Amniotic epithelial cell (primary cell): ENCODE results near the gene ANO8.
A peak's percentile ranks its signal among the peaks of the same experiment; 100 is the strongest.

Source experiments
- DNase-seq: peaks from one replicate; pipeline ENCODE4 v3.0.0-alpha.2; 2010; ENCODE audit warnings: low read depth

Gene ANO8

DNA sequence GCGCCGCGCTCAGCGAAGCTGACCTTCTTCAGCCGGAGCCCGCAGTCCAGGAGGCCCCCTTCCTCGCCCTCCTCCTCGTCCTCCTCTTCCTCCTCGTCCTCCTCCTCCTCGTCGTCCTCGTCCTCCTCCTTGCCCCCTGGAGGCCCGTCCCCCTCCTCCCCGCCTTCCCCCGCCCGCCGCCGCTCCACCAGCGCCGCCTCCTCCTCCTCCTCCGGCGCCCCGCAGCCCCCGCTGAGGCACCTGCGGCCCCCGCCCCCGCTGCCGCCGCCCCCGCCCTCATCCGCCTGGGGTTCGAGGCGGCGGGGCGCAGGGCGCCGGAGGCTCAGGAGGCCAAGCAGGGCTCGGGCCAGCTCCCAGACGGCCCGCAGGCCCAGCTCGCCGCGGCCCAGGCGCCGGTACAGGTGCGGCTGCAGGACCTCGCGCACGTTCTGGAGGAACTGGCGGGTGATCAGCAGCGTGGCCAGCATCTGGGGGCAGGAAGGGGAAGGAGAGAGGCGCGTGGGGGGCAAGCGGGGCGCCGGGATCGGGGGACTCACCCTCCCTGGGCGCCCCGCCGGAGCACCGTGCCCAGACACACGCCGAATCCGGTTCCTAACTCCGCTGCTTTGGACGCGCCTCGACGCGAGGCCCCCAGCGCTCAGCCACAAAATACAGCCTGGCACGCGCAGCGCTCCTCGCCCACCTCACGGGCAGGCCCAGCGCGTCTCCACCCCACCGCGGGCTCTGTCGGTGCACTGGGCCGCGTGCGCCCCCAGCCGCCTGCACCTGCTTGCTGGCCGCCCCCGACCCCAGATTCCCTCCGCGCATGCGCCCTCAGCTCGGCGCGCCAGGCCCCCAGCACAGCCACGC, 5.9 kb downstream of the ANO8 start:
- DNase-seq: no peak

DNA sequence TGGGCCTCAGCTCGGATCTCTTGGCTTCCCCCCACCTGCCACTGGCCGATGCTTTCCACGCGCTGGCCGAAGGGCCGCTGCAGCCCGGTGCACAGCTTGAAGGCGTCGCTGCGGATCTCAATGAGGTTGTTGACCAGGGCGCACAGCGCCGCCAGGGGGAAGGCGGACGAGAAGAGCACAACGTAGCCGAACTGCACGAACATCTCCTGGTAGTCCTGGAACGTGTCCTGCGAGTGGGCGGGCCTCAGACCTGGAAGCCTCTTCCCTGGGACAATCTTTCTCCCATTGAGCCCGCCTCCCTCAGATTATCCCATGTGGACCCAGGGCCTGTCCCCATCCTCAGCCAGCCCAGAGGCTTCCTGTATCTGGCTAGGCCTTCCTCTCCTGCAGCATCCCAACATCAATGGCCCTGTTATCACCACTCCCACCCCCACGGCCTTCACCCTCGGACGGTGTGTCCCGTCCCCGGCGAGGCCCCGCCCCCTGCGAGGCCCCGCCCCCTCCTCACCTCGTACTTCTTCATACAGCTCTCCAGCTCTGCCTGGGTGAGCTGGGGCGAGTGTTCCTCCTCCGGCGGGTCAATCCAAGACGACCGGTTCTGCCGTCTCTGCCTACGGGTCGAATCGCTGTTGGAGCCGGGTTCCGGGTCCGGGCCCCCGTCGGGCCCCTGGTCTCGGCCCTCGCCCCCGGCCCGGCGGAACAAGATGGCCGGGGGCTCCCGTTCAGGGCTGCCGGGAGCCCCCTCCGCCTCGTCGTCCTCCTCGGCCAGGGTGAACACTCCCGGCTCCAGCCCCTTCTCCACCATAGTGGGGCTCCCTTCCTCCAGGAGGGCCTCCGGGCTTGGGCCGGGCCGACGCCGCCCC, 6.8 kb downstream of the ANO8 start:
- DNase-seq: peak; percentile 90

DNA sequence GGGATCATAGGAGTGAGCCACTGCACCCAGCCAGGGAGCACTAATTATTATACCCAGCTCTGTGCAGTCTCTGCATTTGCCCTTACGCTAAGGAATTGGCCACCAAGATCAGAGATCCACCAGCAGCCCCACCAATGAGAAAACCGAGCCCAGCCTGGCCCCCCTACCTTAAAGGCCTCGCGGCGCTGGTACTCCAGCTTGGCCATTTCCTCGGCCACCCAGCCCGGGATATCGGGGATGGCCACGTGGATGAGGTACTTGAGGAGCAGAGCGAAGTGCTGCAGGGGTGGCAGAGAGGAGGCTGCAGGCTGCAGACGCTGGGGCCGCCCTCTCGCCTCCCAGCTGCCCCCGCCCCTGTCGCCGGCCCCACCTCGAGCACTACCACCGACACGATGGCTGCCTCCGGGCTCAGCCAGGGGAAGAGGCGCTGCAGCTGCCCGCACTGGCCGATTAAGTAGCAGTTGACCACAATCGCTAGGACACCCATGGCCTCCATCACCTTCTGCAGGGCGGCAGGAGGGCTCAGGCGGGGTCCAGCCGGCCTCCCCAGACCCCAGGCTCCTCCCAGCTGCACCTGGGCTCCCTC, 7.5 kb downstream of the ANO8 start:
- DNase-seq: no peak

DNA sequence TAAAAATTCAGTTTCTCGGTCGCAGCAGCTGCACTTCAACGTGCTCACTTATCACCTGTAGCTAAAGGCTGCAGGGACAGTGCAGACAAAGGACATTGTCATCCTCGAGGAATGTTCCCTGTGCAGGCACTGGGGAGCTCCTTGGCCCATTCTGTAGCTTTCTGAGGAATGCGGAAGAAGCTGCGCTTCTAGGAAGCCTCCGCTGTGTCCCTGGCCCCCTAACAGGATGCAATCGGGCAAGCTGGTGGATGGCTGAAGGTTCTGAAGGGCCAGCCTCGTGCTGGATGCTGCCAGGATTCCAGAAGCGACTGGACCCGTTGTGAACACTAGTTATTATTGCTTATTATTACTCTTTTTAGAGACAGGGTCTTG, 8.1 kb downstream of the ANO8 start:
- DNase-seq: no peak

DNA sequence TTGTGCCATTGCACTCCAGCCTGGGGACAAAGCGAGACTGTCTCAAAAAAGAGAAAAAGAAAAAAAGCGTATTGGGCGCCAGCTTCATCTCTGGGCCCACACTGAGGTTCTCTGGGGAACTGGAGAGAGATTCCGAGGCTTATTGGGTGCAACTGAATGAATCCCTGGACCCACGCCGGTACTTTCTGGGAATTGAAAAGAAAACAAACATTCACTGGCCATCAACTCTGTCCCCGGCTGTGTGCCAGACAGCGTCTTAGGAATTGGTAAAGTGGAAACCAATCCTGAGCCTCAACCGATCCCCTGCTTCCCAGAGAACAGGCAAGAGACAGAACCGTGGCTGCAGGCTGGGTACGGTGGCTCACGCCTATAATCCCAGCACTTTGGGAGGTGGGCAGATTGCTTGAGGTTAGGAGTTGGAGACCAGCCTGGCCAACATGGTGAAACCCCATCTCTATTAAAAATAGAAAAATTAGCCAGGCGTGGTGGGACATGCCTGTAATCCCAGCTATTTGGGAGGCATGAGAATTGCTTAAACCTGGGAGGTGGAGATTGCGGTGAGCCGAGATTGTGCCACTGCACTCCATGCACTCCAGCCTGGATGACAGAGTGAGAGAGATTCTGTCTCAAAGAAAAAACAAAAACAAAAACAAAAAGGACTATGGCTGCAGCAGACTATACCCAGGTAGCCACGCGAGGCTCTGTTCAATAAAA, 8.6 kb downstream of the ANO8 start:
- DNase-seq: no peak

DNA sequence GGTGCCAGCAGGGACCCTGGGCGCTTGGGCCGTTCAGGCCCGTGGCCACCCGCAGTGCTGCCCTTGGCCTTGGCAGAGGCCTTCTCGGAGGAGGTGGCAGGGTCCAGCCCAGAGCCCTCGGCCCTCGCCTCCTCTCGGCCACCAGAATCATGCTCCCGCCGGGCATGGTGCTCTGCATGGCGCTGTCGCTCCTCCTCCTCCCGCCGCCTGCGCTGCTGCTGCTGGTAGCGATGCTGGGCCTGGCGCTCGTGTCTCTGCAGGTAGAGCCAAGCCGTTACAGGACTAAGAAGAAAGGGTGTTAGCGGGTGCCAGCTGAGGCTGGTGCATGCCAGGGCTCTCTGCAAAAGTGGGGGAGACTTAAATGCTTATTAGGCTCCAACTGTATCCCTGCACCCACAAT, 9.5 kb downstream of the ANO8 start:
- DNase-seq: no peak

DNA sequence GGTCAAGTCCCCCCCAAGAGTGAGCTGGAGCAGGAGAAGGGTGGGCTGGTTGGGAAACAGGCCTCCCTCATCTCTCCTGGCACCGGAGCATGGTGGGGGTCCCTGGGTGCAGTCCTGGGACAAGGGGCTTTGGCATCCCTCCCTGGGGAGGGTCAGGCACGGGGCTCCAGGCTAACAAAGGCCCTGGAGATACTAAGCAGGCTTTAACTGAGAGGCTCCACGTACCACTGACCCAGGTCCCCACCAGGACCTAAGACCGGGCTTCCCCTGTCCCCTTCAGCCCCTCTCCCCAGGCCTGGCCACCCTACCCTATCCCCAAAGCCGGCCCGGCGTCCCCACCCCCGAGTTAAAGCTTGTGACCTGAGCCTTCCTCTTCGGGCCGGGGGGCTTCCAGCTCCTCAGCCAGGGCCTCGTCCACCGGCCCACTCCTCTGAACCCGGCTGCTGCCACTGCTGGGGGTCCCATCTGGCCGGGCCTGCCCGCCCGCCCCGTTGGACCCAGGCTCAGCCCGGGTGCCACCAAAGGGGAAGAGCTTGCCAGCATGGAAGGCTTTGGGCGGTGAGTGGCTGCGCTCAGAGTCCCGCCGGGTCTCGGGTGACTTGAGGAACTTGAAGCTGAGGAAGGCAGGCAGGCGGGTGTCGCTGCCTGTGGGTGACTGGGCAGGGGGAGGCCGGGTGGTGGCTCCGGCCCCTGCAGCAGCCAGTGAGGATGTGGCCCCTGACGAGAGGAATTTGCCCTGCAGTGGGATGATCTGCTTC, 10.1 kb downstream of the ANO8 start:
- no peak for DNase-seq

DNA sequence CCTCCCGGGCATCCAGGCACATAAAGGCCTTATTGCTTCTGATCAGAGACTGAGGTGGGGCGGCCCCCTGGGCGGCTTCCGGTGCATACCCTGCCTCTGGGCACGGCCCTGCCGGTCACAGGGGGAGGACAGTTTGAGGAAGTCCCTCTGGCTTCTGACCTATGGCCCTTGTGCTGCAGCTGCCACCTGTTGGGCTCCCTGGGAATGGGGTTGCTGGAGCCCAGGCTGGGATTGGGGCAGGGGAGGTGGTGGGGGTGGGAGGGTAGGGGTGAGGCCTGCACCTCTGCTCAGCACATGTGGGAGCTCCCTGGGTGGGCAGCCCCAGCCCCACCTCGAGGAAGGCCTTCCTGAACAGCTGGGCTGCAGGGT, 10.7 kb downstream of the ANO8 start:
- DNase-seq: no peak

DNA sequence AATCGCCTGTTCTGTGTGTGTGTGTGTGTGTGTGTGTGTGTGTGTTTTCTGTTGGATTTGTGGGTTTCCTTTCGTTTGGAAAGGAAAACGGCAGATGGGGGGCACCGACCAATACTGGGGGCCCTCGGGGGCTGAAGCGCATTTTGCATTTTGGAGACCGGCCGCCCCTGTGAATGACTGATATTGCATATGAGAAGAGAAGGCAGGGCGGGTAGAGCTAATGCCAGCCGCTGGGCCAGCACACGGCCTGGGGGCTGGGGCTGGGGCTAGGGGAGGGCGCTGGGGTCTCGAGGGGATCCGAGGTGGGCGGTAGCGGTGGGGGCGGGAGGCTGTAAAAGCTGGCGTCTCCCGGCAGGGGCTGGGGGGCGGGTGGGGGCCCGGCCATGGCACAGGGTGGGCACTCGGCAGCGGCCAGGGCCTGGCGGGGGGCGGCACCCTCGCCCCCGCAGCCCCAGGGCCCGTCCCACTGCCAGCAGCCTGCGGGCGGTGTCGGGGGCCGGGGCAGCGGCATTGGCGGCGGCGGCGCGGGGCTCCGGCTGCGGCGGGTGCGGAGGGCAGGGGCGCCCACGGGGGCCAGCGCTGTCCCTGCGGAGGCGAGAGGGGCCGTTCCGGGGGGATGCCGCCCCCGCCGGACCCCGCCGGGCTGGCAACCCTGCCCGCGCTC, 11.2 kb downstream of the ANO8 start:
- DNase-seq: no peak

DNA sequence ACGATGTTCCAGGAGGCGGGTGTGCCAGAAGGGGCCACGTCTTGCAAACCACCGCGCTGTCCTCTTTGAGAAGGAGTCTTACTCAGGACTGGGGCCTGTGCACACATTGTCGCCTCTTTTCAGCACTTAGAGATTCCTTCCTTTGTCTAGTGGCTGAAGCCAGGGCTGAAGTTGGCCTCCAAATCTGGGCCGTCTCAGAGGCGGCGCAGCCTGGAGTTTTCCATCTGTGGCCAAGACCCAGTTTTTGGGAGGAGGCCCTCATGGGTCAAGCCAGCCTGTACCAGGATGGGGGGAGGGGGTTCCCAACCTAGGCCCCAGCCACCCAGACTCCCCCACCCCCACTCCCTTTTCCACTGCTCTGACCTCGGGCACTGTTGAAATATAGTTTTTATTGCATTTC, 11.8 kb downstream of the ANO8 start:
- no peak for DNase-seq

DNA sequence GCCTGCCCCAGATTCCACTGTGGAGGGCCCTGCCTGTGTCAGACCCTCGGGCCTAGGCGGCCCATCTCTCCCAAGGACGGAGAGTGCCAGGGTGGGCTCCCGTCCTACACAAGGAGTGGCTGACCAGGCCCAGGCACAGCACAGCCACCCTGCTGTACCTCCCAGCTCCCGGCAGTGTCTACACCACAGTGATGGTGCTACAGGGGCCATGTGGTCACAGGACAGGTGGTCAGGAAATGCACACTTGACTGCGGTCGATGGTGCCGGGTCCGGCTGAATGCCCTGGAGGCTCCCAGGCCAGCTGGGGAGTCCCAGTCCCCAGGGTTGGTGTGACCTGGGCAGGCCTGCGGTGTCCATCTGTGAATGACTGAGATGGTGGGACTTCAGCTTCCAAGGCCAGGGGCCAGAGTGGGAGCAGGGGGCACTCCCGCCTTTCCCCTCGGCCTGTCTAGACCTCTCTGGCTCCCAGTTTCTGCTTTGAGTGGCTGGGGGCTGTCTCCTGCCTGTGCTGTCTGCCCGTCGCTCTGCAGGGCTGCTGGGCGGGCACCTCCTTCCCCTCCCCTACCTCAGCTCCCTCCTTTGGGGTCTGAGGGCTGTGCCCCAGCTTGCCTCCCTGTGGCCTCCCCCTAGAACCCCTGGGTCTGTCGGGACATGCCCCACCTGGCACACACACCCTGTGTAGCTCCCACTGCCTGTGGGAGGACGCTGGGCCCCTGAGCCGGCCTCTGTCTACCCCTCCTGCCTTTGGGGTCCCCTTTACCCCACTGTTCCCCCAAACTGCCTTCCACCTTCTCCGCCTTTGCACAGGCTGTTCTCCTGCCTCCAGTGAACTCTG, 12.8 kb downstream of the ANO8 start:
- no peak for DNase-seq

DNA sequence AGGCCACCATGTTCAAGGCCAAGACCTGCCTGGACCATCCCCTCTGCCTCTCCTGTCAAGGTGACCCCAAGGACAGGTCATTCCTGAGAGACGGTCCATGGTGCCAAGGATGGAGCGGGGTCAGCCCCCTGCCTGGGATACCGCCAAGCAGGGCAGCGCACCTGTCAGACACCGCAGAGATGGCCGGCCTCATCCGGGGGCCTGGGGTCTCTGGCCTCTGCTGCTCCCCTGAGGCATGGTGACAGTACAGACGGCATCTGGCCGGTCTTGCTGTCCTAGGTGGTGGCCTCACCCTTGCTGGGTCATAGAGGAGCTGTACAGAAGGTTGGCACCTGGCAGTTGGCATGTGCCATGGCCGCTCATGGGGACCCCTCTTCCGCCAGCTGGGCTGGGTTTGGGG, 14.2 kb downstream of the ANO8 start:
- DNase-seq: no peak

DNA sequence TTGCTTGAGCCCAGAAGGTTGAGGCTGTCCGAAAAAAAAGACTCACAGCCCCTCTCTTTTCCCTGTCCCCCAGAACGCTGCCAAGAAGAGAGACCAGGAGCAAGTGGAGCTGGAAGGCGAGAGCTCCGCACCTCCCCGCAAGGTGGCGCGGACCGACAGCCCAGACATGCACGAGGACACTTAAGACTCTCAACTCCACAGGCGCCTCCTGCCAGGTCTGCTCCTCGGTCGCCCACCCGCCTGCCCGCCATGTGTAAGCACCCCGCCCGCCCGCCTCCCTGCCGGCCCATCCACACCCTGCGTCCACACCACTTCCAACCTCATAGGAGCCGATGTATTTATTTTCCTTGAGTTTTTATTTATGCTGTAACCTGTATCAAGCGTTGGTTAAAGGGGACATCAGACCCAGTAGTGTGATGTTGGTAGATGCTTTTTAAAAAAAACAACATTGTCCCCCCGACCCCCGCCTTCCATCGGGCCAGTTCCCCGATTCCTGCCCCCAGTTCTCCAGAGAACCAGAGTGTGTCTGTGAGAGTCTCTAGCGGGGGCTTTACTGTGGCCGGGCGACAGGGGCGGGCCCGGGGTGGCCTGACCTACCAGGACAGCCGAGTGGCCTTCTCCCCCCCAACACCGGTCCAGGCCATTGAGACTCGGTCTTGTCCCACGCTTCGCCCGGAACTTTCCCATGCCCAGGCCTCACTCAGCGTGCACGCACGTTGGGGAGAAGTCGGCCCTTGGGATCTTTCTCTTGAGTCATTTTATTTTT, 15.0 kb downstream of the ANO8 start:
- no peak for DNase-seq

DNA sequence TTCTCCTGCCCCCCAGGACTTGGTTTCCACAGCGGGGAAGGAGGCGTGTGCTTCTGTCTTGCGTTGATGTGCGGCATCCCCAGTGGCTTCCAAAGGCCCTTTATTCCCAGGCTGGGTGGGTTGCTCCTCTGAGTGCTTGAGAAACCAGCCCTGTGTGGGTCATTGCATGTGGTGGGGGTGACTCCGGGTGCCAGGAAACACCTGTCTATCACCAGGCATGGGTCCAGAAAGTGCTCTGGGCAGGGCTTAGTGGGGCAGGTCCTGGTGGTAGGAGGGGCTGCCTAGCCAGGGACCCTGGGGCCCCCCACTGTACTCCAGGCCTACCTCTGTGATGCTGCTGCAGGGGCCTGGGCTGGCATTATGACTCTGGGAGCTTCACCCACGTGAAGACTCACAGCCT, 15.7 kb downstream of the ANO8 start:
- no peak for DNase-seq

DNA sequence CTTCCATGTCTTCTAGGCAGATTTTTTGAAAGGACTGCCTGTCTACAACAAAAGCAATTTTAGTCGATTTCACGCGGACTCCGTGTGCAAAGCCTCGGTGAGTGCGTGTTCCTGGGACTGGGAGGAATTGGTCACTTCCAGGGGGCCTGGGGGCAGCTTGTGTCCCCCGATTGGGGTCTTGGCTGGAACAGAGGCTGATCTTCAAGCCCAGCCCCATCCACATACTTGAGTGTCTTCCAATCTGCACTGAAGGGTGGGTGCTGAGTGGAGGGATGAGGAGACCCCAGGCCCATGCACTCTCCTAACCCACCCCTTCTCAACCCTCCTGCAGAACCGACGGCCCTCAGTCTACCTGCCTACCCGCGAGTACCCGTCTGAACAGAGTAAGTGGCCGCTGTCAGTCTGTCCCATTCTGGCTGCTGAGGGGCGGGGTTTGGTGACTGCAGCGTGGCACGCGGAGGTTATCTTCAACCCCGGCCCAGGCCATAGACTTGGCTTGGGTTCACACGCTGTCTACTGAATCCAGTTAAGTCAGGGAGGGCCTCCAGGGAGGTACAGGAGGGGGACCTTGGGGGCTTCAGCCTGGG, 20.6 kb downstream of the ANO8 start:
- no peak for DNase-seq

DNA sequence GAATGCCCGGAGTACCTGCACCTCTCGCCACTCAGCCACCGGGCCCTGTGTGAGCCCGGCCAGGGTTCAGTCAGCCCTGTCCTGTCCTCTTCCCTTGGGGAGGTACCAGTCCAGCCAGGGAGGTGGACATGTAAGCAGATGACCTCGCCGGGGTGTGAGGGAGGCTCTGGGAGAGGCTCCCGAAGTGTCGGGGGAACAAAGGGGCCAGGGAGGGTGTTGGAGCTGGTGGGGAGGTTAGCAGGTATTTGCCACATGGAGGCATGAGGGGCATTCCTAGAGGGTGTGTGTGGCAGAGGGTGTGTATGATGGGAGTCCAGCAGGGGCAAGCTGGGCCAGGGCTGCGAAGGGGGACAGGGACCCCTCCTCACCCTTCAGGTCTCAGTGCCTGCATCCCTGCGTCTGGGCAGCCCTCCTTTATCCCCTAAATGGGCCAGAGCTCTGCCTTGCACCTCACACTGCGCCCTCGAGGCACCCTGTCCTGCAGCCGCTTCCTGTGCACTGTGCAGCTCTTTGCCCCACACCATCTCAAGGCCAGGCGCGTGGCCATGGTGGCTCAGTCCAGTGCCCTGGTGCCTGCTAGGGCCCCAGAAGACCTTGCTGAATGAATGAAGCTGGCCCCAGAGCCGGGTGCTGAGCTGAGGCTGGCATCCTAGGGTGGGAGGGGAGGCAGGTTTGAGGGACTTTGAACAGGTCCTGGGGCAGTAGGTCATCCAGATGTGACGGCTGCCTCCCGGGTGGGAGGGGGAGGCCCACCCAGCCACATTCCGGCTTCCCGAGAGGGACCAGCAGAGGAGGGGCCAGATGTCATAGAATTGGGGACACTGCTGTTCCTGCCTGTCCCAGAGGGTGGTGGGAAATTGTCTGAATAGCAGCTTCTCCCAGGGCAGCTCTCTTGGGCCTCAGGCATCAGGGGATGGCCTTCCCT, 22.2 kb downstream of the ANO8 start:
- no peak for DNase-seq

DNA sequence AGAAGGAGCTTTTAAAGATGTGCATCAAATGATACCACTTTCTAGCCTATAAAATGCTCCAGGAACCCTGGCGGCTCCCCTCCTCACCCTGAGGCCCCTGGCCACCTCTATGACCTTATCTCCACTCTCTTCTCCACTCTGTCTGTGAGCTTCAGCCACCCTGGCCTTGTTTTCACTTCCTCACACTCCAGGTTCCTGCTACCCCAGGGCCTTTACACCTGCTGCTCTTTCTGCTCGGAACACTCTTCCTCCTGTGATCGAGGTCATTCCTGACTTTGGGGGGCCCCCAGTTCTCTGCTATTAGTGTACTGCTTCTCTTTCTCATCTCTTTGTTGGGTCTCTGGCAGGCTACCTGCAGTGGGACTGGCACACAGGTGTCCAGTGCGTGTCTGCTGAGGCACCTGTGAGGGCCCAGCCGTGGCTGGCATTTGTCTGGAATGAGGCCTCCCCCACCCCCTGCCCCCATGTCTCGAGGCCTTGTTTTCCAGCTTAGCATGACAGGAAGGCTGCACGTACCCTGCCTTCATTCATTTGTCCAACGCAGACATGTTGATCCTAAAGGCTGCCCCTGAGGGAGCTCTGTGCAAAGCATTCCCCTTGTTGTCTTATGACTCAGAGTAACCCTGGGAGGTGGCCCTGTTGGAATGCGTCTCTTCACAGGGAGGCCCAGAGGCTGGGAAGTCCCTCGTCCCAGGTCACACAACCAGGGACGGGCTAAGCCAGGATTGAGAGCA, 23.0 kb downstream of the ANO8 start:
- peak; percentile 57 for DNase-seq
